Left lung (tissue), 10 donors: ENCODE data around the gene UBXN2A. TPM values are rescaled to one million over a fixed set of nuclear protein-coding genes. Genes with fewer than 3 reads are reported as not detected.
A peak's percentile ranks its signal among the peaks of the same experiment; 100 is the strongest.

Experiments used
- ATAC-seq: fragments of 200-7000 bp; cut with Tn5 transposase; one replicate; pipeline ENCODE4 v1.9.1; 2020; ENCODE audit warnings: moderate library complexity
- DNase-seq, 4 donors: peaks; one replicate each; pipeline ENCODE4 v3.0.0-alpha.2; 2013 to 2020
- H3K27ac ChIP-seq, 2 donors: fragments of 200-600 bp; sonication (generic) in 1 of 2; one replicate each; pipeline versions ENCODE4 v1.5.0 to v1.8.0; 2020 to 2021
- H3K27me3 ChIP-seq, 2 donors: fragments of 200-600 bp; sonication (generic) in 1 of 2; one replicate each; pipeline versions ENCODE4 v1.5.0 to v1.8.0; 2020 to 2021
- H3K36me3 ChIP-seq, 2 donors: fragments of 200-600 bp; sonication (generic) in 1 of 2; one replicate each; pipeline versions ENCODE4 v1.5.0 to v1.8.0; 2020 to 2021
- H3K4me1 ChIP-seq, 2 donors: fragments of 200-600 bp; one replicate each; pipeline ENCODE4 v1.8.0; 2021
- H3K4me3 ChIP-seq, 2 donors: fragments of 200-600 bp; sonication (generic) in 1 of 2; one replicate each; pipeline versions ENCODE4 v1.5.0 to v1.8.0; 2020 to 2021; ENCODE audit warnings: mild to moderate bottlenecking in 1 of 2
- H3K9me3 ChIP-seq, 2 donors: fragments of 200-600 bp; sonication (generic) in 1 of 2; one replicate each; pipeline versions ENCODE4 v1.5.0 to v1.8.0; 2020 to 2021
- intact Hi-C, 2 donors: fragments of 100-400 bp; cut with DNase I; formaldehyde crosslinking; loops; one replicate each; pipeline versions ENCODE4 v1.11.2 to v1.14.2; 2022
- polyA plus RNA-seq, 6 donors: library from polyadenylated mRNA; unstranded; fragments of 120-200 nt; gene quantifications; one replicate each; pipeline ENCODE4 v1.2.1, GENCODE V29; 2013; ENCODE audit not compliant: insufficient read length in 6 of 6
- total RNA-seq, 2 donors: library from RNA; stranded (reverse); fragmentation: NEBNext Ultra II Directional; extraction: Animal tissue kit (Norgen Biotek cat#: 25700); gene quantifications; one replicate each; pipeline ENCODE4 v1.2.1, GENCODE V29; 2021
- TF ChIP-seq, protein P1 (sequence below), 2 donors: fragments of 200-600 bp; sonication (generic) in 1 of 2; IDR thresholded peaks; one replicate each; pipeline versions ENCODE4 v1.5.0 to v1.8.0; 2021; ENCODE audit warnings: antibody characterized with exemption in 2 of 2
- donor health status: DM: no; HTN: yes; CAD: no.
- donor health status: DM: no; HTN: no; CAD: no.

The UBXN2A gene
- total and polyA plus RNA-seq, 8 donors = 13.4 to 24.1 (median 21.4) TPM

DNA sequence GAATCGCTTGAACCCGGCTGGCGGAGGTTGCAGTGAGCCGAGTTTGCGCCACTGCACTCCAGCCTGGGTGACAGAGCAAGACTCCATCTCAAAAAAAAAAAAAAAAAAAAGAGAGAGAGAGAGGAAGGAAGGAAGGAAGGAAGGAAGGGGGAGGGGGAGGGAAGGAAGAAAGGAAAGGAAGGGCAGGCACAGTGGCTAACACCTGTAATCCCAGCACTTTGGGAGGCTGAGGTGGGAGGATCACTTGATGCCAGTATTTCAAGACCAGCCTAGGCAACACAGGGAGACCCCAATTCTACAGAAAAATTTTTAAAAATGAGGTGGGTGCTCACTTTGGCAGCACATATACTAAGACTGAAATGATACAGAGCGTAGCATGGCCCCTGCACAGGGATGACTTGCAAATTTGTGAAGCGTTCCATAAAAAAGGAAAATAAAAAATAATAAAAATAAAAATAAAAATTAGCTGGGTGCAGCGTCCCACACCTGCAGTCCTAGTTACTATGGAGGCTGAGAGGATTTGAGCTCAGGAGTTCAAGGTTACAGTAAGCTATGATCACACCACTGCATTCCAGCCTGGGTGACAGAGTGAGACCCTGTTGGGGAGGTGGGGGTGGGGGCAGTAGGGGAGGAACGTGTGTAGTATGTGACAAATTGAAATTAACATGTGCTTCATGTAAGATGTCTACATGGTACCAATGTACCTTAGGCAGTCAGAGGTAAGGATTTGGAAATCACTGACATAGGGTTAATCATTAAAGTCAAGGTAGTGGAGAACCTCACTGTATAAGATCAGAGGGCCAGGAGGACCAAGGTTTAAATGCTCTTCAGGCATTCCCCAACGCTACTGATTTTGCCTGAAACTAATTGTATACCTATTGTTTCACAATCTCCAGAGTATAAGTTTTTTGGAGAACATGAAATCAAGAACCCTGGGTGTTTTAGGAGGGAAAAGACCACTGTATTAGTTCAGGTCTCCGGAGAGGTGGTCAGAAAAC is 105.5 kb downstream of the UBXN2A start:
- intact Hi-C loops = no loop called here
- no peaks in the 10 kb centered on the region for H3K9me3 ChIP-seq
- no peaks in the 10 kb centered on the region for H3K36me3 ChIP-seq
- H3K27me3 ChIP-seq = peaks cover 0 to 32% of the 10 kb centered on the region in 2 donors
- H3K27ac ChIP-seq = no peak overlapping the region
- DNase-seq = no peak
- TF ChIP-seq, protein P1, sequence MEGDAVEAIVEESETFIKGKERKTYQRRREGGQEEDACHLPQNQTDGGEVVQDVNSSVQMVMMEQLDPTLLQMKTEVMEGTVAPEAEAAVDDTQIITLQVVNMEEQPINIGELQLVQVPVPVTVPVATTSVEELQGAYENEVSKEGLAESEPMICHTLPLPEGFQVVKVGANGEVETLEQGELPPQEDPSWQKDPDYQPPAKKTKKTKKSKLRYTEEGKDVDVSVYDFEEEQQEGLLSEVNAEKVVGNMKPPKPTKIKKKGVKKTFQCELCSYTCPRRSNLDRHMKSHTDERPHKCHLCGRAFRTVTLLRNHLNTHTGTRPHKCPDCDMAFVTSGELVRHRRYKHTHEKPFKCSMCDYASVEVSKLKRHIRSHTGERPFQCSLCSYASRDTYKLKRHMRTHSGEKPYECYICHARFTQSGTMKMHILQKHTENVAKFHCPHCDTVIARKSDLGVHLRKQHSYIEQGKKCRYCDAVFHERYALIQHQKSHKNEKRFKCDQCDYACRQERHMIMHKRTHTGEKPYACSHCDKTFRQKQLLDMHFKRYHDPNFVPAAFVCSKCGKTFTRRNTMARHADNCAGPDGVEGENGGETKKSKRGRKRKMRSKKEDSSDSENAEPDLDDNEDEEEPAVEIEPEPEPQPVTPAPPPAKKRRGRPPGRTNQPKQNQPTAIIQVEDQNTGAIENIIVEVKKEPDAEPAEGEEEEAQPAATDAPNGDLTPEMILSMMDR (IDR thresholded peaks at IDR 0.05) = no peak
- peaks cover 0 to 34% of the 10 kb centered on the region in 2 donors for H3K4me1 ChIP-seq
- ATAC-seq = no peak
- H3K4me3 ChIP-seq = peak overlapping the region; percentile 61 to 75

DNA sequence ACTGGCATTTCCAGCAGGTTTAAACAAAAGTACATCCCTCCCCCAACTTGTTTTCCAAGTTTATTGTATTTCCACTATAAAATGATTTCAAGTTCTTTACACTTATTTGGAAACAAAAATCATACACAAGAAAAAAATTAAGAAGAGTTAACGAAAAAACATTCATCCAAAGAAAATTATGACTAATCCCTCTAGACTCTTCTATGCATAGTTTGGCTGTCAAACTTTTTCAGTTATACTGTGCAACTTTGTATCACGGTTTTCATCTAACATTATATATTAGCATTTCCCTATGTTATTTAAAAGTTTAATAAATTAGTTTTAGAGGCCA is 106.3 kb downstream of the UBXN2A start:
- ATAC-seq (no peak), DNase-seq (no peak)
- intact Hi-C loops = no loop called here
- Histone ChIP-seq H3K27me3 (peaks cover 0 to 32% of the 10 kb centered on the region in 2 donors), H3K9me3 (no peaks in the 10 kb centered on the region), H3K36me3 (no peaks in the 10 kb centered on the region), H3K27ac (peak overlapping the region in 1 of 2 donors; percentile 75), H3K4me3 (peak overlapping the region; percentile 61 to 75), H3K4me1 (peaks cover 0 to 34% of the 10 kb centered on the region in 2 donors)
- TF ChIP-seq, protein P1 (IDR thresholded peaks at IDR 0.05) = no peak

DNA sequence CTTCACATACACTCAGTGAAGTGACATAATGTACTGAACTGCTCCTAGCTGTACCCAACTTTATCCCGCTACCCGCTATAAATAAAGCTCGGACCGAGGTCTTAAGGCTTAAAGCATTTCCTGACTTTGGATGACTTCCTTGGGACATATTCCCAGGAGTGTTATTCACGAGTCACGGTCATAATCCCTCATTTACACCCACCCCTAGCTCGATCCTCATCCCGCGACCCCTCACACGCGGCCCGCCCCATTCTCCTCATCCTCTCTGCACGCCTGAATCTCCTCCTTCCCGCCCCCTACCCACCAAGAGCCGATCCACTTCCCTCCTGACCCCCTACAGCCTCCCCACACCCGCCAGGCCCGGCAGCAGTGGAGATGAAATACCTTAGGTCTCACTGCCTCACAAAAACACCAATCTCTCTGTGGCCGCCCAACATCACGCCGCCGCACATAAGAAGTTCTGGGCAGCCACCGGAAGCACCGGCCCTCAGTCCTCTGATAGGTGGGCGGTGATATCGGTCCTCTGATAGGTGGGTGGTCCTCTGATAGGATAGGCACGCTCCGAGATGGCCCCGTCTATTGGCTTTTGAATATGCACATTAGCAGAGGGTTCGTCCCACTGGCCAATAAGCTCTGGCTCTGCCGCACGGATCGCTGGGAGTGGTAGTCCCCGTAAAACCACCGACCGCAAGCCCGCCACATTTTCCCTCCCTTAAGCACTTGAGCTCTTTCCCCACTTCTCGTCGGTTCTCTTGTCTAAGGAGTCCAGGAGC is 106.9 kb downstream of the UBXN2A start, which contains the start of gene WDCP:
Gene WDCP (minus strand): TSS at position 462 of the 773 bp plus-strand sequence. CDS start 7,897 bp downstream, outside the sequence.
- peak; percentile 98 for ATAC-seq
- peaks cover 0 to 32% of the 10 kb centered on the region in 2 donors for H3K27me3 ChIP-seq
- DNase-seq = peak; percentile 91 to 97 (median 95)
- peaks cover 0 to 34% of the 10 kb centered on the region in 2 donors for H3K4me1 ChIP-seq
- H3K36me3 ChIP-seq = no peaks in the 10 kb centered on the region
- intact Hi-C loops = no loop called here
- TF ChIP-seq, protein P1 (IDR thresholded peaks at IDR 0.05) = no peak
- peak within 1 kb of the TSS; percentile 60 to 75 for H3K27ac ChIP-seq
- peak within 1 kb of the TSS; percentile 61 to 75 for H3K4me3 ChIP-seq
- no peaks in the 10 kb centered on the region for H3K9me3 ChIP-seq

DNA sequence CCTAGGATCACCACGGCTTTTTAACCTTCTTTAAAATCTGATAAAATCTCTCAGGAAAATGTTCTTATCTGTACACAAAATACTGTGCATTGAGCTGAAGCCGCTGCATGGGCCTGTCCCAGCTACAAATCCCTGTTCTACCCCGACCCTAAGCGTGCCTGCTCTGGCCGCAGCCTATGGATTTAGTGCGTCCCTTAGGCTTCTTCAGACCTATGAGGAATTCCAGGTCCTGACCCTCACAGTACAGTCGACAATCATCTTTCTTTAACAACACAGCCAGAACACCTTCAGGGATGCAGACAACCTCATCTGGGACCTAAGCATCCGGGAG is 107.4 kb downstream of the UBXN2A start:
- Histone ChIP-seq H3K36me3 (no peaks in the 10 kb centered on the region), H3K27ac (peak overlapping the region in 1 of 2 donors; percentile 60), H3K27me3 (peaks cover 0 to 32% of the 10 kb centered on the region in 2 donors), H3K4me3 (peak overlapping the region; percentile 61 to 75), H3K9me3 (no peaks in the 10 kb centered on the region), H3K4me1 (peaks cover 0 to 34% of the 10 kb centered on the region in 2 donors)
- DNase-seq = no peak
- ATAC-seq = peak; percentile 2
- TF ChIP-seq, protein P1 (IDR thresholded peaks at IDR 0.05) = no peak
- intact Hi-C loops = no loop called here
